Measurements from ENCODE around the gene SEC14L2. TPM values are rescaled to one million over a fixed set of nuclear protein-coding genes. Genes with fewer than 3 reads are reported as not detected.

Gene SEC14L2
- total RNA-seq, 1 donor from 2014 or later: 13.2 TPM

DNA sequence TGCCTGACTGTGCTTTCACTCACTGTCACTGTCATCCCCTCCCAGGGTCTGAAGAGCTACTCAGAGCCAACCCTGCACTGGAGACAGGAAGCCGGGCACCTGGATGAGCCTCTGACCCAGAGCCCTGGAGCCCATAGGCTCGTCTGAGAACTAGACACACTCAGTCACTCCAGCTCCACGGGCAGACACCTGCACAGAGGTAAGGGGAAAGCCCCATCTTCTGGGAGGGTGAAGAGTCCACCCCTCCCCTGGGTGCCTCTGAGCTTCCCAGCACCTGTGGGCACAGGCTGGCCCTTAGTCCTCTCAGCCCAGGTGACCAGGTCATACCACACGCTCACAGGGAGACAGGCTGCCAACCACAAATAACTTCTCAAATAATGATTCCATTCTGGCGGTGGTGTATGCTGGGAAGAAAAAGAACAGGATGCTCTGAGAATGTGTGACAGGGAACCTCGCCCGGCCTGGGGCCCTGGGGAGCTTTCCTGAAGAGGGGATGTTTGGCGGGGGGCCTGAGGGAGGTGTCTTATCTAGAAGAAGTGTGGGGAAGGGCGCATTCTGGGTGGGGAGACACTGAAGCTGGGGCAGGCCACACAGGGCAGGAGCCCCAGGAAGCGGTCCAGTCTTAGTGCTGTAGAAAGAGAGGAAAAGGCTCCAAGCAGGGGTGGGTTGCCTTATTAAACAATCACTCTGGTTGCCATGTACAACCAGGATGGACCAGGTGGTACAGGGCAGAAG lies 34.7 kb upstream of the SEC14L2 start:
- DNase-seq (ENCODE audit: low spot score, unreplicated experiment): no peak
- H3K36me3 Mint-ChIP-seq (ENCODE audit: insufficient read depth): peaks cover 5% of the 10 kb centered on the region
- H3K4me1 Mint-ChIP-seq (ENCODE audit: low read depth): peaks cover 6% of the 10 kb centered on the region
- no peak overlapping the region for H3K27ac Mint-ChIP-seq
- no peak overlapping the region for H3K4me3 Mint-ChIP-seq (ENCODE audit: low read depth)
- TF ChIP-seq, protein P1, sequence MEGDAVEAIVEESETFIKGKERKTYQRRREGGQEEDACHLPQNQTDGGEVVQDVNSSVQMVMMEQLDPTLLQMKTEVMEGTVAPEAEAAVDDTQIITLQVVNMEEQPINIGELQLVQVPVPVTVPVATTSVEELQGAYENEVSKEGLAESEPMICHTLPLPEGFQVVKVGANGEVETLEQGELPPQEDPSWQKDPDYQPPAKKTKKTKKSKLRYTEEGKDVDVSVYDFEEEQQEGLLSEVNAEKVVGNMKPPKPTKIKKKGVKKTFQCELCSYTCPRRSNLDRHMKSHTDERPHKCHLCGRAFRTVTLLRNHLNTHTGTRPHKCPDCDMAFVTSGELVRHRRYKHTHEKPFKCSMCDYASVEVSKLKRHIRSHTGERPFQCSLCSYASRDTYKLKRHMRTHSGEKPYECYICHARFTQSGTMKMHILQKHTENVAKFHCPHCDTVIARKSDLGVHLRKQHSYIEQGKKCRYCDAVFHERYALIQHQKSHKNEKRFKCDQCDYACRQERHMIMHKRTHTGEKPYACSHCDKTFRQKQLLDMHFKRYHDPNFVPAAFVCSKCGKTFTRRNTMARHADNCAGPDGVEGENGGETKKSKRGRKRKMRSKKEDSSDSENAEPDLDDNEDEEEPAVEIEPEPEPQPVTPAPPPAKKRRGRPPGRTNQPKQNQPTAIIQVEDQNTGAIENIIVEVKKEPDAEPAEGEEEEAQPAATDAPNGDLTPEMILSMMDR (IDR thresholded peaks at IDR 0.05; ENCODE audit: unreplicated experiment): no peak
- H3K9me3 Mint-ChIP-seq (ENCODE audit: low read depth): no peaks in the 10 kb centered on the region
- H3K27me3 Mint-ChIP-seq: no peaks in the 10 kb centered on the region

DNA sequence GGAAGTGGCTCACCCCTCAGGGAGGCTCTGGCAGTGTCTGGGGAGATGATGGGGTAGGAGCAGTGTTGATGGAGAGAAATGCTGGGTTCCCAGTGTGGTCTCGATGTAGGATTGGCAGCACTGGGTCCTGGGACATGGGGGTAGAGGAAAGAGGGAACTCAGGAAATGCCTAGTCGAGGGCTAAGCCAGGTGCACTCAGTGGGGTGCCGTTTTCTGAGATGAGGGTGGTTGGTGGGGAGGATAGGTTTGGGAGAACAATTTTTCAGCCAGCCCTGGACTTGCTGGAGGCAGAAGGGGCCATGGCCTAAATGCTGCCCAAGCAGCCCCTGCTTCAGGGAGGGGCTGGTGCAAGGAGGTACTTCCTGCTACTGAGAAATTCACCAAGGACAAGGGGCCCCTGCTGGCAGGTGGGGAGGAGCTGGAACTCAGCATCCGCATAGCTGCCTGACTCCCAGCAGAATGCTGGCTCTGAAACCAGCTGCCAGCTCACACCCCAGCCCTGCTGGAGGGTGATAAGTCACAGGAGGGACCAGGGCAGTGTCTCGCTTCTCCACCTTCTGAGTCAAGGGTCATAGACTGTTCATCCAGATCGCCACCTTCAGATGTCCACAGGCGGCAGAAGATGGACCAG lies 34.1 kb upstream of the SEC14L2 start:
- Mint-ChIP-seq H3K27ac (no peak overlapping the region), H3K36me3 (ENCODE audit: insufficient read depth) (peaks cover 5% of the 10 kb centered on the region), H3K27me3 (no peaks in the 10 kb centered on the region), H3K4me3 (ENCODE audit: low read depth) (no peak overlapping the region), H3K9me3 (ENCODE audit: low read depth) (no peaks in the 10 kb centered on the region), H3K4me1 (ENCODE audit: low read depth) (peaks cover 4% of the 10 kb centered on the region)
- no peak for DNase-seq (ENCODE audit: low spot score, unreplicated experiment)
- TF ChIP-seq, protein P1 (IDR thresholded peaks at IDR 0.05; ENCODE audit: unreplicated experiment): no peak

DNA sequence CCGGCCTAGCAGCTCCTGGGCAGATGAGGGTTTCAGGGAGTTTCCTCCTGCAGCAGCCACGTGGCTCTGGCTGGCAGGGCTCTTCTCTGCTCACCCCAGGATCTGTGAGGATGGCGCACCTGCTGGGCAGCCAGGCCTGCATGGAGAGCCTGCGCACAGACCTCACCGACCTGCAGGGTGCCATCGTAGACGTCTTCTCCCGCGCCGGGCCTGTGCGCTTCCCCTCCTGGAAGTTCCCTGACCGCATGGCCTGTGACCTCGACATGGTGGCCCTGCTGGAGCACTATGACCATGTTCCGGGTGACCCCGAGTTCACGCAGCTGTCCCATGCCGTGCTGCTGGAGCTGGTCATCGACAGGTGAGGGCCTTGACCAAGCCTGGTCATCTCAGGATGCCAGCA lies 30.9 kb upstream of the SEC14L2 start:
- DNase-seq (ENCODE audit: low spot score, unreplicated experiment): no peak
- no peak overlapping the region for H3K27ac Mint-ChIP-seq
- no peaks in the 10 kb centered on the region for H3K27me3 Mint-ChIP-seq
- no peak overlapping the region for H3K4me3 Mint-ChIP-seq (ENCODE audit: low read depth)
- TF ChIP-seq, protein P1 (IDR thresholded peaks at IDR 0.05; ENCODE audit: unreplicated experiment): no peak
- H3K4me1 Mint-ChIP-seq (ENCODE audit: low read depth): no peaks in the 10 kb centered on the region
- H3K36me3 Mint-ChIP-seq (ENCODE audit: insufficient read depth): peaks cover 7% of the 10 kb centered on the region
- no peaks in the 10 kb centered on the region for H3K9me3 Mint-ChIP-seq (ENCODE audit: low read depth)

DNA sequence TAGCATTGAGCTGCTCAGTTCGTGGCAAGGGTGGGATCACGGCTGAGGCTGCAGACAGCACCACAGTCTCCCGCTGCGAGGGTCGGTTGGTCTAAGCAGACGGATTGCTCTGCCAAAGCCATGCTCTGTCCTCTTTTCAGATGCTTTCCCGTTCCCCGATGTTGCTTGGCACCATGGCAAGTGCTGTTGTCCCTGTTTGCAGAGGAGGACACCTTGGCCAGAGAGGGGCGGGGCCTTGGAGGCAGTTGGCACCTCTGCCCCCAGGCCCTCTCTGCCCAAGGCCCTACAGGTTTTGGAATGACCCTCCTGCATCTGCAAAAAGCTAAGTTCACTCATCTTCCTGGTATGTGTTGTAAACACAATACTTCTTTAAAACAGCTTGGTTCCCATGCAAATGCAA lies 28.4 kb upstream of the SEC14L2 start:
- Mint-ChIP-seq H3K9me3 (ENCODE audit: low read depth) (no peaks in the 10 kb centered on the region), H3K27ac (no peak overlapping the region), H3K36me3 (ENCODE audit: insufficient read depth) (peaks cover 7% of the 10 kb centered on the region), H3K4me3 (ENCODE audit: low read depth) (no peak overlapping the region), H3K4me1 (ENCODE audit: low read depth) (no peaks in the 10 kb centered on the region), H3K27me3 (no peaks in the 10 kb centered on the region)
- TF ChIP-seq, protein P1 (IDR thresholded peaks at IDR 0.05; ENCODE audit: unreplicated experiment): no peak
- DNase-seq (ENCODE audit: low spot score, unreplicated experiment): no peak

DNA sequence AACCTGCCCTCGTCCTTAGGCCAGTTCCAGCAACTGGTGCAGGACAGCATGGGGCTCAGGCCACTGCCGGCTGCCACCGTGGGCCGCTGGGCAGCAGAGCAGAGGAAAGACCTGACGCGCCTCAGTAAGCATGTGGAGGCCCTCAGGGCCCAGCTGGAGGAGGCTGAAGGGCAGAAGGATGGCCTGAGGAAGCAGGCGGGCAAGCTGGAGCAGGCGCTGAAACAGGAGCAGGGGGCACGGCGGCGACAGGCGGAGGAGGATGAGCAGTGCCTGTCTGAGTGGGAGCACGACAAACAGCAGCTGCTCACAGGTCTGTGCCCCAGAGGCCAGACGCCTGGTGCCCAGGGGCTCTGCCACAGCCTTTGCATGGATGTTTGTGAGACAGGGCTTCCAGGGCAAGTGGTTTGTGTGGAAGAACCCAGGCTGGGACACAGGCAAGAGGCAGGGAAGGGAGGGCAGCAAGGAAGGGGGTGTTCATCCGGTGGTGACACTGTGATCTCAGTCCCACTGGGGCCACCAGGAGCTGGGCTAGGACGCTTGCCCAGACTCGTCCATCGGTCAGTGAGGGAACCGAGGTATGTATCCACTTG lies 26.1 kb upstream of the SEC14L2 start:
- no peak overlapping the region for H3K4me3 Mint-ChIP-seq (ENCODE audit: low read depth)
- H3K36me3 Mint-ChIP-seq (ENCODE audit: insufficient read depth): peaks cover 5% of the 10 kb centered on the region
- TF ChIP-seq, protein P1 (IDR thresholded peaks at IDR 0.05; ENCODE audit: unreplicated experiment): no peak
- H3K4me1 Mint-ChIP-seq (ENCODE audit: low read depth): no peaks in the 10 kb centered on the region
- DNase-seq (ENCODE audit: low spot score, unreplicated experiment): no peak
- no peak overlapping the region for H3K27ac Mint-ChIP-seq
- no peaks in the 10 kb centered on the region for H3K27me3 Mint-ChIP-seq
- no peaks in the 10 kb centered on the region for H3K9me3 Mint-ChIP-seq (ENCODE audit: low read depth)

All from progenitor cell of endocrine pancreas (in vitro differentiated cells).